Pulmonary artery endothelial cell (primary cell): Measurements from ENCODE around the gene TAS2R3. TPM values are rescaled to one million over a fixed set of nuclear protein-coding genes. Genes with fewer than 3 reads are reported as not detected.
A peak's percentile ranks its signal among the peaks of the same experiment; 100 is the strongest.
"Not testable (repeated sequence)": the region's sequence is repeated elsewhere in the genome, so short reads cannot be mapped to it uniquely, and the experiment has no call there.

Experiments
- DNase-seq: peaks from one replicate; pipeline ENCODE4 v3.0.0-alpha.2; 2011; ENCODE audit warnings: low read depth, low spot score
- total RNA-seq: library from RNA; depleted of rRNA; stranded (reverse); fragments of >200 nt; gene quantifications from 2 replicates; pipeline ENCODE4 v1.2.3, GENCODE V29; 2014

The TAS2R3 gene, protein sequence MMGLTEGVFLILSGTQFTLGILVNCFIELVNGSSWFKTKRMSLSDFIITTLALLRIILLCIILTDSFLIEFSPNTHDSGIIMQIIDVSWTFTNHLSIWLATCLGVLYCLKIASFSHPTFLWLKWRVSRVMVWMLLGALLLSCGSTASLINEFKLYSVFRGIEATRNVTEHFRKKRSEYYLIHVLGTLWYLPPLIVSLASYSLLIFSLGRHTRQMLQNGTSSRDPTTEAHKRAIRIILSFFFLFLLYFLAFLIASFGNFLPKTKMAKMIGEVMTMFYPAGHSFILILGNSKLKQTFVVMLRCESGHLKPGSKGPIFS
- 0.46 and 1.3 TPM in 2 replicates for total RNA-seq

DNA sequence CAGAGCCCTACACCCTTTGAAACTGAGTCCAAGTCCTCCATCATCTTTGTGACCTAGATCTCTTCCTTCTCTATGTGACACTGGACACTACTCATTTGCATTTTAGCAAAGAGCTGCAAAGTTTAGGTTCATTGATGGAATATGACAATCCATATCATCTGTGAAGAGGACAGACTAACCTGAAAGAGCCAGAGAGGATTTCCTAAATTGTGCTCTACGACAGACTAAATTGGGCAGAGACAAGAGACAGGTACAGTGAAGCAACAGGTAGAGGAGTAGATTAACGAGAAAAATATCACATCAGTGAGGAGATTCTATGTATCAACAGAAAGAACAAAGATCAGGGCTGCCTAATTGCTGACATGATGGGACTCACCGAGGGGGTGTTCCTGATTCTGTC is at the start of gene TAS2R3:
Gene TAS2R3, plus strand, starts transcription at position 301 of the 400 bp plus-strand sequence. Its CDS starts 62 bp downstream, at position 363.
- DNase-seq: no peak

DNA sequence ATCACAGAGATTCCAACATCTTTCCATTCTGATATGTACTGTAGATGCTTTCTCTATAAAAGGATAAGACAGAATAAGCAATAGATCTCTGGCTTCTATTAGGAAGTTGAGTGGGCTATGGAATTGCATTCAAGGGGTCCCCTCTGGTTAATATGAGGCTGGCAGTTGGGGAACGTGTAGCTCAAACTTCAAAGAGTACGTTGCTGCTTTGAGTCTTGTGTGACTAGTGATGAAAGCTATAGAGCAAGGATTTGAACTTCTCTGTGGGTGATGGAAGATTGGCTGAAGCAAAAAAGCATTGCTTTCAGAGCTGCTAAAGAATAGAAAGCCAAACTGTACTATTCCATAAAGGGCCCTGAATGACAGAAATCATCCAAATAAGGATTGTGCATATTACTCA is 49.3 kb upstream of the TAS2R3 start:
- no peak for DNase-seq

DNA sequence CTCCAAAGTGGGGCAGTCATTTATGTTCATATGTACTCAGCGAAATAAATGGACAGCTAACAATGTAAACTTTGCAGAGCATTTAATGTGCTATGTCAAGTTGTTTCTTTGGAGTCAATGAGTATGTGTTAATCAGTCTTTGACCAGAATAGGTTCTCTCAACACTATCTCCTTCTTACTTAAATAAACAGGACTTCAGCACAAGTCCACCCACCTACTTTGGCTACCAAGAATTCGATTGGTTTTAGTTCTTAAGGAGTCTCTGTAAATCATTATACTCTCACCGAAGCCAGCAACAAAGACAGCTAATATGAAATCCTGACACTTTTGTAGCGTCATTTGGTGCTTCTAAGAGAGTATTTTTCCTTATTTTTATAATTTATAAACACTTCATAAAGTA is 48.9 kb upstream of the TAS2R3 start:
- no peak for DNase-seq

DNA sequence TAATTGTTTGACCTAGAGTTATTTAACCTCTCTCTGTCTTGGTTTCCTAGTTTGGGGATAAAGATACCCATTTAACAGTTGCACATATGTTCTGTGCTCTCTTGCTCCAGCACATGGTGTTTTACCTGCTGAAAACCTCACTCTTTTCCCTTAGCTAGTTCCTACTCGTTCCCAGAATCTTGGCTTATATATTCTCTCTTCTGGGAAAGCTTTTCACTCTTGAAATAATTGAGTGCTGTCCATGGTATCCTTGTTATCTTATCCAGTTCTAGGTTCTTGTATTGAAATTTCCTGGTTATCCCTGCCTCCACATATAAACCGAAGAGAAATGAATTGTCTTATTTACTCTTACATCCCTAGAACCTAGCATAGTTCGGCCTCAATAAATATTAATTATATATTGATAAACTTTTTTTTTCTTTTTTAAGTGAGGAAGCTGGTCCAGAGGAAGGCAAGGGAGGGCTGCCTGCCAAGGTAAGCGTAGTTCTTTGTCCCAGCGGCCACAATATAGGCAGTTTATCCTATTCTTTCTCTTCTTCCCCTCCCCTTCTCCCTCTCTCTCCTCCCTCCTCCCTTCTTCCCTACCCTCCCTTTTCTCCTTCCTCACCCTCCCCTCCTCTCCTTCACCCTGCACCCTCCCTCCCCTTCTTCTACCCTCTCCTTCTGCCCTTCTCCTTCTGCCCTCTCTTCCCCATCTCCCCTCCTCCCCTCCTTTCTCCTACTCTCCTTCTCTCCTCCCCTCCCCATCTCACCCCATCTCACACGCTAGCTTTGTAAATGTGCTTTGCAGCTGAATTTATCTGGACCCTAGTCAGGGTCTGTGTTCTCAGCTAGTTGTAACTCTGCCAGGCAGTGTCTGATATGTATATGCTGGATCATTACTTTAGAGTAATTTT is 47.9 kb upstream of the TAS2R3 start:
- no peak for DNase-seq

DNA sequence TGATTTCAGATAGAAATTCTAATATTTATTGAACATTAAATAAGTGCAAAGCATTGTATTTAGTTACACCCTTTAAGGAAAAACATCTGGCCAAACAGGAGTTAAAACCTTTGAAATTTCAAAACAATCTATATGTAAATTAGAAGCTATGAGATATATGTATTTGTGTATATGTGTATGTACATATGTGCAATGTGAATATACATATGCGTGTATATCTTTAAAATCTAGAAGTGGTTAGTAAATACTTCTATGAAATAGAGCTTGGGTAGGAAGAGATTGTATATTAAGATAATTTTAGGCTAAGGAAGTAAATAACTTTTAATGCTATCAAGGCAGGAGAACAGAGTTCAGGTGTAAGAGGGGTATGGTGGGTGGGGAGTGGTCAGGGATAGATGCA is 46.4 kb upstream of the TAS2R3 start:
- no peak for DNase-seq

DNA sequence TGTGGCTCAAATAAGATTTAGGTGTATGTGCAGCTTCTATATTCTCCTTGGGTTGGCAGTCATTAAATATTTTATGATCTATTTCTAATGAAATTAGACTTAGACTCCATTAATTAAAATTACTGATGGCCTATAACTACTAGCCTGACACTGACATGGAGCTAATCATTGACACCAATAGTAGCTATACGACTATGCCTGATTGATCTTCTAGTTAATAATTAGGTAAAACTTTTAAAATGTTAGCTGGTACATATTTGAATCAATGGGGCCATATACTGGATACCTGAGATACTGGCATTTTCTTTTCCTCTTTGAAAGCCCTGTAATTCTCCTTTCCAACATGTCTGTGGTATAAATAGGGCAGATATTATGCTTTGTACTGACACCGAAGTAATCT is 41.4 kb upstream of the TAS2R3 start:
- DNase-seq: no peak

DNA sequence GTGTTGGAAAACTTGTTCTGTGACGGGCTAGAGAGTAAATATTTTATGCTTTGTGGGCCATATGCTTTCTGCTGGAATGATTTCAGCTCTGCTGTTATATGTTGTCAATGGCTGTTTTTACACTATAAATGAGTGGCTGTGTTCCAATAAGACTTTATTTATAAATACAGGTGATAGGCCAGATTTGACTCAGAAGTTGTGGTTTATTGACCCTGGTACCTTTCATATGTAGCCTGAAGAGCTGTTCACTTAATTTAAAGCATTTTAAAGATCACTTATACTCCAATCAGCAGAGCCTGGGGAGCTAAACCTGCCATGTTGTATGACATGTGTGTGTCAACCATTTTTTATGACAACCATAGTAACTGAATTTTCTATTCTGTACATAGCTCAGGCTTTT is 34.9 kb upstream of the TAS2R3 start:
- no peak for DNase-seq

DNA sequence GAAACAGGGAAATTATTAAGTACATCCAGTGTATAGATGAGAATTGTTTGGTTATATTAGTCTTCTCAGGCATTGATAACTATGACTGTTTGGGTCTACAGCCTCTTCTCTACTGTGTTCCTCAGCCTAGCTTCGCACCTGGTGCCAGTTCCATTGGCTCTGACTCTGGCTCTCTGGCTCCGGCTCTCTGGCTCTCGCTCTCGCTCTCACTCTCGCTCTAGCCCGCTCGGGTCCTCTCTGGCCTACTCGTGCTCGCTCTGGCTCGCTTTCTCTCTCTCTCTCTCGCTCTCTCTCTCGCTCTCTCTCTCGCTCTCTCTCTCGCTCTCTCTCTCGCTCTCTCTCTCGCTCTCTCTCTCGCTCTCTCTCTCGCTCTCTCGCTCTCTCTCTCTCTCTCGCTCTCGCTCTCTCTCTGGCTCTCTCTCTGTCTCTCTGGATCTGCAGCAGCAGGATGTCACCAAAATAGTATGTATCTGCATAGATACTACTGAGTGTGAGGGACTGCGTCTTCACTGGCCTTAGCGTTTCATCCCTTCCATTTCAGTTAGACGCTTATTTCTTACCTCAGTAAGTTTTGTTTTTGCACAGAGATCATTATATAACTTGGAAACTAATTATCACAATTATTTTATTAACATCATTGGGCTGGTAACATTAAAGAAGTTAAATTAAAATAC is 32.3 kb upstream of the TAS2R3 start:
- DNase-seq: no peak

DNA sequence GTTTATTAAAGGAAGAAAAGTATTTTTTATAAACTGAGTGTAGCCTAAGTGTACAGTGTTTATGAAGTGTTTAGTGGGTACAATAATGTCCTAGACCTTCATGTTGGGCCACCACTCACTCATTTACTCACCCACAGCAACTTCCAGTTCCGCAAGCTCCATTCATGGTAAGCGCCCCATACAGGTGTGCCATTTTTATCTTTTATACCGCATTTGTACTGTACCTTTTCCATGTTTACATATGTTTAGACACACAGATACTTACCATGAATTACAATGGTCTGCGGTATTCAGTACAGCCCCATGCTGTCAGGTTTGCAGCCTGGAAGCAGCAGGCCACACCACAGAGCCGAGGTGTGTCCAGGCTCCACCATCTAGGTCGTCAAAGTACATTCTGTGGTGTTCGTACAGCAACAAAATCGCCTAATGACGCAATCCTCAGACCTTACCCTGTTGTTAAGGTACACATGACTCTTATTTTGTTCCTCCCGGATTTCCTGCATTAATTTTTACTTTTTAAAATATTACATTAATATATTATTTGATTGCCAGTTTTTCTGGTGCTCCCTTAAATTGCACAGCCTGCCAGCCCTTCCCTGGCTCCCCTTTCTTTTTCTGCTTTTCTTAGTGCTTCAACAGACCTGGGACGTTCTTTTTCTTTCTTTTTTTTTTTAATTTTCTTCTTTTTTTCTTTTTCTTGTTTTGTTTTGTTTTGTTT is 26.6 kb upstream of the TAS2R3 start:
- no peak for DNase-seq

DNA sequence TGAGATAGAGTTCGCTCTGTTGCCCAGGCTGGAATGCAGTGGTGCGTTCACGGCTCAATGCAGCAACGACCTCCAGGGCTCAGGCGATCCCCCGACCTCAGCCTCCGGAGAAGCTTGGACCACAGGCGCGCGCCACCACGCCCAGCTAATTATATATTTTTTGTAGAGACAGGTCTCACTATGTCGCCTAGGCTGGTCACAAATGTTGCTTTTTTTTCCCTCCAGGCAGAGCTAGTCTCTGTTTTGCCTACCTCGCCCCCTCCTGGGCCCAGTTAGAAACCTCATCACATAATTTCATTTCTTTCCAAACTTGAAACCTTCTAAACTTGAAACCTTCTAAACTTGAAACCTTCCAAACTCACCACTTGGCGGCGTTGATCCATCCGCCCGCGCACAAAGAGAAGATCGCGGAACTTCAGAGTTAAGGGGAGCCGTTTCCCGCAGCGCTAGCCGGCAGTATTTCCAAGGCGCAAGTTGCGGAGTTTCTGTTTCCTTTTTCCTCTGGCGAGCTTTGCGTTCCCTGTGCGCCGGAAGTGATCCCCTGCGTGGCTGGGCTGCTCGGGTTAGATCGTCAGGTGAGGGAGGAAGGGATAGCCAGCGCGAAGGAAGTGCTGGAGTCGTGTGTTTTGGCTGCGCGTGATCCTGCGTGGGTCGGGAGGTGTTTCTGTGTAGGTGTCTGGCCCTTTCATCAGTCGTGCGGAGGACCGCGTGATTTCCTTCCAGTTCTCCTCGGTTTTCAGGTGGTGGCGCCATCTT is 25.9 kb upstream of the TAS2R3 start, which contains the start of gene SSBP1:
Gene SSBP1, plus strand, starts transcription at position 523 of the 756 bp plus-strand sequence. CDS start 809 bp downstream, outside the sequence.
- peak; percentile 92 for DNase-seq

DNA sequence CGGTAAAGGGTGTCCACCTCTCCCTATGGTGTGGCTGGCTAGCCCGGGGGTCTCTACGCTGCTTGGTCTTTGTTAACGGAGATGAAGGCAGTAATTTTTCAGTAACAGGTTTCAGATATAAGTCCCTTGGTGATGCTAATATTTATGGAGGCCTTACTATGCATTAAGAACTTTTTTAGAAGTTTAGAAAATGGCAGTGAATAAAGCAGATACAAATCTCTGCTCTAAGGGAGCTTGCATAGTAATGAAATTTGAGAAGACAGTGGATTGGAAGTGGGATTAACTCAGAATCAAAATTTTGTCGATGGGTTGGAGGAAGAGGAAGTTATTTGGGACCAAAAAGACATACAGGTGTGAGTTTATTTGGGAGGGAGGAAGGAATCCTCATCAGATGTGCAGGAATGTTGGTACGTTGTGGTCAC is 25.3 kb upstream of the TAS2R3 start:
- DNase-seq: no peak

DNA sequence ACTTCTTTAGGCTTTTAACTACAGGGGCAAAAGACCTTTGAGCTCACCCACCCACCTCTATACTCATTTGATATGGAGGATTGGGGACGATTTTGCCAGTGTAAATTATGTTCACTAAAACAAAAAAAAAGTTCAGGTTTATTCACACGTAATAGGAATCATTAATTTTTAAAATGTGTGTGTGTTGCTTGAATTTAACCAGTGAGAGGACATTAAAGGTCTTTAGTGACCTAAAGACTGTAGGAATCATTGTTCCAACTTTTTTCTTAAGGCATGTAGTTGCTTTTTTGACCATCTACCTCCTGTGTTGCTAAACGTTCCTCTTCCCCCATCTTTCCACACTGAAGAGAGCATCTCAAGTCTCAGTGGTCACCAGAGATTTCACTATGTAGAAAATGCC is 24.6 kb upstream of the TAS2R3 start:
- DNase-seq: no peak

DNA sequence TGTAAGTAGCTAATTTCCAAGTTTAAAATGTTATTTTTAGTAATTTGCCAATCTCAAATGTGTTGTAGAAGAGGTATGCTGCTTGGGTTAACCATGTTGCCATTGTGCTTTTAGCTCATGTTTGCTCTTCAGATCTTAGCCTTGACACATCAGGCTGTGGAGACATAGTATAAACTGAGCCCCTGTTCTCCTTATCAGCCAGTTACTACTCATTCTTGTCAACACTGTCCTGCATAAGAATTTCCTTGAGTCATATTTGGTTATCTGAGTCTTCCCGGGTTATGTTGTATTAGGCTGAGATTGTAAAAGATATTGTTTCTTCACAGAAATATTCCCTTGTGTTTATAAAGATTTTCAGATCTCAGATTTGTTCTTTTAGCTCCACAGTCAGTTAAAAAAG is 21.7 kb upstream of the TAS2R3 start:
- no peak for DNase-seq

DNA sequence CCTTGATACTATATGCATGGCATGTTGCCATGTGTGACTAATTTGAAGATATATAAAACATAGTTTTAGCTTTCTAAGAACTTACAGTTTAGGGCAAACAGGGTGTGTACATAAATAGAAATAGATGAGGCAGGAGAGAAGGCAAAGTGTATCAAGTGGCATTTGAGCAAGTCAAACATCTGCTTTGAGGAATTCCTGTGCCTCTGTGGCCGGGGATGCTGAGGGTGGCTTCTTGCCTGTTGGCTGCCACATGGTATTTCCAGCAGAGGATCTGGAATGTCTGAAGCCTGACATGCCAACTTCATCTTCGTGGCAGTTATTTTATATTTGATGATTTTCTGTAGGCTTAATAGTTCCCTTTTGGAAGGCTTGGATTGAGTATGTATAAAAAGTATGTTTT is 19.8 kb upstream of the TAS2R3 start:
- no peak for DNase-seq

DNA sequence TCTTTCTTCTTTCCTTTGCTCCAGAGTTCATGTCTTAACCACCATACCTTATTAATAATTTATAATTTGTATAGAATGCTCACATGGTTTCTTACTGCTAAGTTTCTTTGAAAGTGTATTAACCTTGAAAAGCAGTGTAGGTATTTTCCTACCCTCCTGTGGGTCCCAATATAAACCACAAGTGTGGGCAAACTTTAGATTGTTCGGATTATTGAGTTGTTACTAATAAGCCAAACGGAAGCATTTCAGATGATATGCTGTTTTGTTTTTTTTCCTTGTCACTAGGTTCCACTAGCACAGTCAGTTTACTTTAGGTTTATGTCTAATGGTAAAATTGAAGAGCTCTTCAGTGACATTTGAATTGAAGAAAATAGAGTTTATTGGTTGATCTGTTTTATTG is 15.5 kb upstream of the TAS2R3 start:
- no peak for DNase-seq

DNA sequence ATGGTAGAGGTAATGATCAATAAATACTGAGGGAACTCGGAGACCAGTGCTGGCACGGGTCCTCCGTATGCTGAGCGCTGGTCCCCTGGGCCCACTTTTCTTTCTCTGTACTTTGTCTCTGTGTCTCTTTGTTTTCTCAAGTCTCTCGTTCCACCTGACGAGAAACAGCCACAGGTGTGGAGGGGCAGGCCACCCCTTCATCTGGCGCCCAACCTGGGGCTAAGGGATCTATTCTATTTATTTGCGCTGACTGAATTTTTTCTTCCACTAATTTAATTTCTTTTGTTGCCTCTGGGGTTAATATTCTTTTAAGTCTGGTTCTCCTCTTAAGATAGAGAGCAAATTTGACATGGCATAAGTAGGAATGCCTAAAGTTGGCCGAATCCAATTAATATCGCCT is 12.0 kb upstream of the TAS2R3 start:
- not testable (repeated sequence) for DNase-seq

DNA sequence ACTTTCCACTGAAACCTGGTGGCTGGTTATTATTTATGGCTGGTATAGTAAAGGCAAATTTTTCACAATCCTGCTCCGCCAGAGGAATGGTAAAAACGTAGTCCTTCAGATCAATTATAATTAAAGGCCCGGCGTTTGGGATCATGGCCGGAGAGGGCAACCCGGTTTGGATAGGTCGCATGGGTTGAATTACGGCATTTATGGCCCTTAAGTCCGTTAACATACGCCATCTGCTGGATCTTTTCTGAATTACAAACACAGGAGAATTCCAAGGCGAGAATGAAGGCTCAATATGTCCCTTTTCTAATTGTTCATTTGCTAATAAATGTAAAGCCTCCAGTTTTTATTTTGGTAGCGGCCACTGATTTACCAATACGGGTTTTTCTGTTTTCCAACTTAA is 11.3 kb upstream of the TAS2R3 start:
- DNase-seq: no peak

DNA sequence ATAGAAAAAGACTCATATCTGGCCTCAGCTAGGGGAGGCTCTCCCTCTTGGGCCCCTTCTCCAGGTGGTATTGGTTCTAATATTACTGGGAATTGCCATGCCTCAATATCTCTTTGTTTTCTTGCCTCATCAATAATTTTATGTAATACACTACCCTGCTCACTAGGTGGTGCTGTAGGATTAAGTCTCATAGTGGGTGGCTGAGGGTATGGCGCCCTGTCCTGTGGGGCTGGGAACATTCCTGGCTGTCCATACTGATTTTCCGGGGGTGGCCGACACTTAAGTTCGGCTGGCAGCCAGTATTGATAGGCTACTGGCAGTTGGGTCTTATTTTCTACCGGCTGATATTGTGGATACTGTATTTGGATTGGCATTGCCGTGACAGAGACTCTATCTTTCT is 9.0 kb upstream of the TAS2R3 start:
- DNase-seq: no peak

DNA sequence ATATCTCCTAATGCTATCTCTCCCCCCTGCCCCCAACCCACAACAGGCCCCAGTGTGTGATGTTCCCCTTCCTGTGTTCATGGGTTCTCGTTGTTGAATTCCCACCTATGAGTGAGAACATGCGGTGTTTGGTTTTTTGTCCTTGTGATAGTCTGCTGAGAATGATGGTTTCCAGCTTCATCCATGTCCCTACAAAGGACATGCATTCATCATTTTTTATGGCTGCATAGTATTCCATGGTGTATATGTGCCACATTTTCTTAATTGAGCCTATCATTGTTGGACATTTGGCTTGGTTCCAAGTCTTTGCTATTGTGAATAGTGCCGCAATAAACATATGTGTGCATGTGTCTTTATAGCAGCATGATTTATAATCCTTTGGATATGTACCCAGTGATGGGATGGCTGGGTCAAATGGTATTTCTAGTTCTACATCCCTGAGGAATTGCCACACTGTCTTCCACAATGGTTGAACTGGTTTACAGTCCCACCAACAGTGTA is 6.2 kb downstream of the TAS2R3 start:
- DNase-seq: not testable (repeated sequence)

DNA sequence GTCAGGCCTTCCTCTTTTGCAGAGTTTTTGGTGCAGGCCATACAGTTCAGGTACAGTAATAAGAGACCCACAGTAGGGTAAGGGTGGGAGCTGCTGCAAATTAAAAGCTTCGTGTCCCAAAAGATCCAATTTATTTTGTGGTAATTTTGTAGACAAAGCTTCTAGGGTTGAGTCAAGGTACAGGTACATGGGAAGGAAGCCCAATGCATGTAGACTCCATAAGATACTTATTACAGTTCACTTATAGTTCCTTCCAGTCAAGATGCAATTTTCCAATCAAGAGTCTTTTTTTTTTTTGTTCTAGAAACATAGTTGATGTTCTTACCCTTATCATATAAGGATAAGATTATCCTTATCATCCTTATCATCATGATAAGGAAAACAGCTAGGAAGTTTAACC is 12.5 kb downstream of the TAS2R3 start, which contains the start of gene TAS2R4:
Gene TAS2R4, plus strand, starts transcription at position 301 of the 400 bp plus-strand sequence. CDS start 1,815 bp downstream, outside the sequence.
- no peak for DNase-seq
